Stimulated activated CD4-positive, alpha-beta T cell treated with anti-CD3 and anti-CD28 coated beads, Interleukin-1b, Interleukin-23, amount 100 ng/mL, for 24 hours (primary cell): Measurements from ENCODE around the gene ABI1.
"Not testable (repeated sequence)": the region's sequence is repeated elsewhere in the genome, so short reads cannot be mapped to it uniquely, and the experiment has no call there.

ENCODE experiments used
- DNase-seq, 4 experiments: peaks; one replicate each; pipeline ENCODE4 v3.0.0-alpha.2; 2020; ENCODE audit warnings: low read depth in 4 of 4, low spot score in 1 of 4

Gene ABI1

GRCh38 chr10:26860443-26861204 lies at the start of gene ABI1:
TSS of gene ABI1 (minus strand) at chr10:26860958. CDS start at chr10:26860863, 95 bp downstream.
- DNase-seq = peak; percentile 94 to 96 (median 96)

GRCh38 chr10:26909753-26910152 lies 49.0 kb upstream of the ABI1 start:
- no peak for DNase-seq

- DNase-seq = not testable (repeated sequence)
Measured at GRCh38 chr10:26905253-26905781, 44.6 kb upstream of the ABI1 start.

GRCh38 chr10:26903431-26904217 lies 42.9 kb upstream of the ABI1 start:
- no peak for DNase-seq

- DNase-seq = not testable (repeated sequence)
Measured at GRCh38 chr10:26892306-26892923, 31.7 kb upstream of the ABI1 start.

- peak in 2 of 4 experiments; percentile 13 to 38 for DNase-seq
Measured at GRCh38 chr10:26890956-26891355, 30.2 kb upstream of the ABI1 start.

- no peak for DNase-seq
Measured at GRCh38 chr10:26887611-26888215, 27.0 kb upstream of the ABI1 start.

- DNase-seq = no peak
Measured at GRCh38 chr10:26881600-26882331, 21.0 kb upstream of the ABI1 start.

GRCh38 chr10:26879744-26880143 lies 19.0 kb upstream of the ABI1 start:
- no peak for DNase-seq

GRCh38 chr10:26870766-26871165 lies 10.0 kb upstream of the ABI1 start:
- DNase-seq = no peak

GRCh38 chr10:26869528-26869927 lies 8.8 kb upstream of the ABI1 start:
- DNase-seq = no peak

GRCh38 chr10:26863351-26864076 lies 2.8 kb upstream of the ABI1 start:
- no peak for DNase-seq

- no peak for DNase-seq
Measured at GRCh38 chr10:26861205-26861998, 644 bp upstream of the ABI1 start.

GRCh38 chr10:26860102-26860442 lies 686 bp downstream of the ABI1 start:
- peak; percentile 10 to 28 (median 15) for DNase-seq

GRCh38 chr10:26859241-26860101 lies 1.3 kb downstream of the ABI1 start:
- peak in 1 of 4 experiments; percentile 2 for DNase-seq

- DNase-seq = no peak
Measured at GRCh38 chr10:26858707-26859034, 2.1 kb downstream of the ABI1 start.

GRCh38 chr10:26857991-26858706 lies 2.6 kb downstream of the ABI1 start:
- DNase-seq = no peak

- DNase-seq = not testable (repeated sequence)
Measured at GRCh38 chr10:26857553-26857952, 3.2 kb downstream of the ABI1 start.
